ENCODE data around the gene BCAS2.
"Not testable (repeated sequence)": the region's sequence is repeated elsewhere in the genome, so short reads cannot be mapped to it uniquely, and the experiment has no call there.

The BCAS2 gene

DNA sequence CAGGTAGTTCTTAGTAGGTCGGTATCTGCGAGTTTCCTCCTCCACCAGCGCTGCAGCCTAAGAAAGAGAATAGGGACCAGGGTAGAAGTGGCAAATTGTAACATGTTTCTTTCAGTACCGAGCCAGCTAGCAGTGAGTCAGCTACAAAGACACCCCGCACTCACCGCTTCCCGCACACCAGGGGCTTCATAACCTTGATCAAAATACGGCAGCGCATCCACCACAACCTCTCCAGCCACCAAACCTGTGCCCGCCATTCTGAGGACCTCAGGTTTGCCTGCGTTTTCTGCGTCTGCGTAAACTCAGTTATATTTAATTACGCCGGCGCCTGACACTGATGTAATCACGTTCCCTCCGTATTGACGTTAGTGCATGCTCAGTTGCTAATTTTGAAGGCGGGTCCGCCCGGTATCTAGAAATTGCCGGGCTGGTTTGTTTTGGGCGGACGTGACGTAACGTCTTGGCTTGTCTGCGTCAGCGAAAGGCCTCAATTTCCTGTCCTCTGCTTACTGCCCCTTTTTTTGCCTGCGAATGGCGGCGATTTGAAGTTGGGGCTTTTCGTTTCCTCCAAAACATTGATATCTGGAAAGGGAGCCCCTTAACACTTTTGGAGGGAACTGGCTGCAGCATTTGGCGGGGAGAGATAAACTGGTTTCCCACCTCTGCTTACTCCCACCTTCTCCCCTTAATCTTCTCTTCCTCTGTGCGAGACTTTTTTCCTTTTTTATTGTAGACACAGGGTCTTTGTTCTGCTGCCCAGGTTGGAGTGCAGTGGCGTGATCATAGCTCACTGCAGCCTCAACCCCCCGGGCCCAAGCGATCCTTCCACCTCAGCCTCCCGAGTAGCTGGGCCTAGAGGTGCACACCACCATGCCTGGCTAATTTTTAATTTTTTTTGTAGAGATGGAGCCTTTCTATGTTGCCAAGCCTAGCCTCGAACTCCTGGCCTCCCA, at the start of gene BCAS2:
Gene BCAS2, minus strand, starts transcription at position 281 of the 953 bp plus-strand sequence. Its CDS starts 24 bp downstream, at position 257.
- peak; percentile 99 for DNase-seq (ENCODE audit: low read depth)

DNA sequence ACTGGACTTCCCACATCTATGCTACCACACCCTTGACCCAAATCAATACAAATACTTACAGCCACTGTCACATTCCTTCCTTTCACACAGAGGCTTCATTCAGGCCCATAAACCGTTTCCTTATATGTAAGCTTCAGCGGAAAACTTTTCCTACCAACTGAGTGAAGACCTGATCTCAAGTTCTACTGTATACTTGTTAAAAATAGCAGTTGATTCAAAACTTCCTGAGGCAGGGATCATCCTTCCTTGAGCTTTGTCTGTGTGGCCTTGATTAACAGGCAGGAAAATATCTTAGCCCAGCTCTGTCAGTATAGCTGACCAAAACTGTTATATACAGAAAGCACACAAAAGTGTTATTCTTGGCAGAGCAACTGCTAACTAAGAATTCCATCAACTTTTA, 45.7 kb upstream of the BCAS2 start:
- peak; percentile 14 for DNase-seq (ENCODE audit: low read depth)

DNA sequence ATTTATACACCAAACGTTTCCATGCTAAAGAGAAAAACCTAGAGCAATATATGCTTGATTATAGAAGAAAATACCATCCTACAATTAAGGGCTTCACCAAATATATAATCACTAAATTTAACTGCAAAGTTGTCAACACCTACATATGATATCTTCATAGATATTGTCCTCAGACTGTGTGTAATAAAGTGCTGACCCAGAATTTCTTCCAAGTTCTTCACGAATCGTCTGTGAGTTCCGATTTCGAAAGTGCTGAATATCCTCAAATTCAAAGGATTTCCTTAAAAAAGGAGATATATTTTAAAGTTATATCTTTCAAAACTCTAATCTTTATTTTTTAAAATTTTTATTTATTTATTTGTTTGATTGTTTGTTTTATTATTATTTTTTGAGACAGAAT, 41.9 kb upstream of the BCAS2 start:
- no peak for DNase-seq (ENCODE audit: low read depth)

DNA sequence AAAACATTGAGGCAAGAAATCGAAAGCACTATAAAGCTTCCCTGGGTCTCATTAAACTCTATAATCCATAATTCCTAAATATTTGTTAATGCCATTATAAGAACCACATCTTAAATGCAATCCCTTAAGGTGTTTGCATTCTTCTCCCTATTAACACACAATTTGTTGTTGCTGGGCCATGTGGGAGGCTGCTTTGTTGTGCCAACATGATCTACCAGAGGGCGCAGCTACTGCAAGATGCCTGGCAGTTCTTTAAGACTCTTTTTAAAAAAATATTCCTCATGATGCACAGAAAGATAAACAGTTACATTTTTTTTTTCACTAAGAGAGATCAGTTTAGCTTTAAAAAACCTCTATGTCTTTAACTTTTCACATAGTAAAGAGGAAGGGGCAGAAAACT, 39.0 kb upstream of the BCAS2 start:
- DNase-seq (ENCODE audit: low read depth) = no peak

DNA sequence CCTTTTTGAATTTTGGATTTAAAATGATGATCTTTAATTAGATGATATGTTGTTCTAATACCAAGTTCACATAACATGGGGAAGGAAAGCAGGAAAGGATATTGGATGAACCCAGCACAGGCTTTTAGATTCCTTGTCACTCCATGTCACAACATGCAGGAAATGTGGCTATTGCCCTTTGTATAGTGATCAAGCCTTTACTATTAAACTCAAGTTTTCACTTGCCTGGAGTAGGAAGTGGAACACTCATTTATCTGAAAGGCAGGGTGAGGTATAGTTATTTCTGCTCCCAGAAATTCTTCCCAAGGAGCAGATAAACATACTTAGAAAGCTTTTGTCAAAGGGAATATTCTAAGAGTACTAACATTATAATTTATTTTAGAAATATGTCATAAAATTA, 37.2 kb upstream of the BCAS2 start:
- peak; percentile 1 for DNase-seq (ENCODE audit: low read depth)

DNA sequence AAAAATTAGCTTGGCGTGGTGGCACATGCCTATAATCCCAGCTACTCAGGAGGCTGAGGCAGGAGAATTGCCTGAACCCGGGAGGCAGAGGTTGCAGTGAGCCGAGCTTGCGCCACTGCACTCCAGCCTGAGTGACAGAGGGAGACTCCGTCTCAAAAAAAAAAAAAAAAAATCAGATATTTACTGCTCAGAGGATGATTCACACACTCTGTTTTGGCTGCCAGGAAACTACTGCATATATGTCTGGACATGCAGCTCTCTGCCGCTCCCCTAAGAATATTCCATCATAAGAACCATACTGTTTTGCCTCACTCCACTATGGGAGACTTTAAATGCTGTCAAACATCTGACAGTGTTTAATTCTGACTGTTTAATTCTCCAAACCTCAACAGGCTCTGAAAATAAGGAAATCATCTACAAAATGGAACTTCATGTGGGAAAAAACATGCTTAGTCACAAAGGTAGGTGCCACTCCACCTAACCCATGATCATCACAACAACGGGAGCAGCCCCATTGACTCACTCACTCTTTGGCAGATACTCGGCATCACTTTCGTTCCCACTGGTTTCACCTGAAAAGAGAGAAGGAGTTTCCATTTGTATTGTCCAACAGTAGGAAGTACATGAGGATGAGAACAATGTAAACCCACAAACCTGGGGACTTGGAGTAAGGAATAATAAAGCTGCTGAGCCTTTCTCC, 29.3 kb upstream of the BCAS2 start:
- DNase-seq (ENCODE audit: low read depth) = peak; percentile 6

DNA sequence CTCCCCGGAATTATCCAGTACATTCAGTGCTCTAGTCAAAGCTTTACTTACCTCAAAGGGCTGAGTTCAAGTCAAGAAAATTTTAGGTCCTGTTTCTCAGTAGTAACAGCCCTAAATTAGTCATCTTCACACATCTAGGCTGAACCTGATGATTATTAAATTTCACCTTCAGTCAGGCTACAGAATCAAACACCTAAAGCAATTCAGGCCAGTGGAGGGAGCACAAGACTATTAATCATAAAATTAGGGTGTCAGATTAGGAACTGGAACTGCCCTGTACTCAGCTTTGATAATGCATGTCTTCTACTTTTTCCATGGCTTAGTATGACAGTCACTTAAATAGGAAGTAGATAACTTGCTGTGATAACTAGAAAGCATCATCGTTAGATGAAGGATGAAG, 28.4 kb upstream of the BCAS2 start:
- no peak for DNase-seq (ENCODE audit: low read depth)

DNA sequence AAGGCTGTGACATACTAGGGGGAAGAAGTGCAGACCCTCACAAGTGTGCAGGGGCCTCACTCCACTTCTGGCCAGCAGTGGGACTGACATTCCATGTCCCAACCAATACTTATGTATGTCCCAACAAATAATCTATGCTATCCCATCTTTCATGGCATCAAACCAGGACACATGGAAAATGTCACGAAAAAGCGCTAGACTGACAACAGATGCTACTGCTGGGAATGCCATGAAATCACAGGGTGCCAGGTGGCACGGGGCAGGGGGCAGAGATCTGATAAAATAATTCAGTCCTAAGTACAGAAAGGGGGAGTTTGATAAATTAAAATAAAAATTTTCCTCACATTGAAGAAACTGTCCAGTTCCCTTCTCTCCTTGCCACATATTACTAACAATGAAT, 27.6 kb upstream of the BCAS2 start:
- DNase-seq (ENCODE audit: low read depth) = no peak

DNA sequence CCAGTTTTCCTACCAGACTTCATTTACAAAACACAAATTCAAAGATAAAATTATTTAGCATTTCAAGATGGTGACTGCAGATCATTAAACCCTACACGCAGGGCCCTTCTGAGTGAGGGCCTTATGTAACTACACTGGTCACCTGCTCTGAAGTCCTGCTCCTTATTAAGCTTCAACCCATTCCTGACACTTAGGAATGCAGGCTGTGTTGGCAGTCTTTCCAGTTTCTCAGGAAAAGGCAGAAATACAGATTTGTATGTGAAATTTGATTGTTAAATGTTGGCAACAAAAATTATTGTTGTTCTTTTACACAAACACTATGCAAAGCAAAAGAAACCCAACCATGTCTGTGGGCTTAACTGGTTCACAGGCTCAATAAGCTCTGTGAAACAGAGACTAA, 25.8 kb upstream of the BCAS2 start:
- DNase-seq (ENCODE audit: low read depth) = no peak

DNA sequence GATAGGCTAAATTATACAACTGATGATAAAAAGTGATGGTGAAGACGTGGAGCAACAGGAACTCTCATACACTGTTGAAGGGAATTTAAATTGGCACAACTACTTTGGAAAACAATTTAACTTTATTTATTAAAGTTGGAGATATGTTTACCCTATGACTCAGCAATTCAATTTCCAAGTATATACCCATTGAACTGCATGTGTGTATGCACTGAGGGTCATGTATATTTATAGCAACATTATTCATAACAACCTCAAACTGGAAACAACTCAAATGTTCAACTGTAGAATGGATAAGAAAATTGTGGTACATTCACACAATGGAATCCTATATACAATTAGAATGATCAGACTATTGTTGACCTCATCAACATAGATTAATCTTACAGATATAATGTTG, 16.5 kb upstream of the BCAS2 start:
- DNase-seq (ENCODE audit: low read depth) = peak; percentile 28

DNA sequence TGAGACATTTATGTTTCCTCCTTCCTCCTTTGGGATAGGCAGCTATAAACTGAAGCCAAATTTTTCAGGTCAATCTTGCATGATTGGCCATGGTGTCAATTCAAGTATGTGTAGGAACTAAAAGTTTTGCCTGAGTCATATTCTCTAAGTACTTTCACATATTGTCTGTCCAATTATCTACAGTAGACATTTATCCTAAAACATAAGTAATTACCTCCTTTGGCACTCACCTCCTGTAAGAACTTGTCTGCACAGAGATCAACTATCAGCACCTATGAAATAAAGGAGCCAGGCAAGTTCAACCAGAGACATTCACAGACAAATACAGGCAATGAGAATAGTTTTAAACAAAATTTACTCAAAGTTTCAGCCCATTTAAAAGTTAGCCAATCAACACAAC, 14.2 kb upstream of the BCAS2 start:
- DNase-seq (ENCODE audit: low read depth) = no peak

DNA sequence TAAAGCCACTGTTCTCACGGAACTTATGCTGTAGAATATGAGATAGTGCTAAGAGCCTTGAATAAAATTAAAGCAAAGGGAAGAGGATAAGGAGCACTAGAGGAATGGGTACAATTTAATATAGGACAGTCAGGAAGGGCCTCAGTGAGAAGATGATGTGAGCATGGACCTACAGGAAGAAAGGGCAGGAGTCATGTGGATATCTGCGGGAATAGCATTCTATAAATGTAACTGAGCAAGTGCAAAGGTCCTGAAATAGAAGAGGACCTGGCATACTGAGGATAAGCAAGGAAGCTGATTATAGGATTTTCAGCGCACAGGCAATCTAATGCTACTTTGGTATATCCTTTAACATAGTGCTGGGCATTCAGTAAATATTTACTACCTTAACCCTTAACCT, 12.6 kb upstream of the BCAS2 start:
- DNase-seq (ENCODE audit: low read depth) = no peak

DNA sequence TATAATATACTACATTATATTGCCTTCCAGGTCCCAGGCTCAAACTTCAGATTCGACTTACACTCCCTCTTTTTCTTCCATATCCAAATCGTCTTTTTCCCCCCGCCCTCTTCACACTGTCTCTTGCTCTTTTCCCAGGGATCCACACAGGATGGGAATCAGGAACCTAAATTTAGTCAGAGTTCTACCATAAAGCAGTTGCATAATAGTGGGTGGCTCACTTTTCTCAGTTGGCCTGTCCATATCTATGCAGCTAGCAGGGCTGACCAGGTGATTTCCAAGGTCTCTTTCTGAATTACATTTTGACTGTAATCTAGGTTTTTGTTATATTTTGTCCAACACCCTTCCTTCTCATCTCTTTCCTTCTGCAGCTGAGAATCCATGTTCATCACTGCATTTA, 7.7 kb upstream of the BCAS2 start:
- no peak for DNase-seq (ENCODE audit: low read depth)

DNA sequence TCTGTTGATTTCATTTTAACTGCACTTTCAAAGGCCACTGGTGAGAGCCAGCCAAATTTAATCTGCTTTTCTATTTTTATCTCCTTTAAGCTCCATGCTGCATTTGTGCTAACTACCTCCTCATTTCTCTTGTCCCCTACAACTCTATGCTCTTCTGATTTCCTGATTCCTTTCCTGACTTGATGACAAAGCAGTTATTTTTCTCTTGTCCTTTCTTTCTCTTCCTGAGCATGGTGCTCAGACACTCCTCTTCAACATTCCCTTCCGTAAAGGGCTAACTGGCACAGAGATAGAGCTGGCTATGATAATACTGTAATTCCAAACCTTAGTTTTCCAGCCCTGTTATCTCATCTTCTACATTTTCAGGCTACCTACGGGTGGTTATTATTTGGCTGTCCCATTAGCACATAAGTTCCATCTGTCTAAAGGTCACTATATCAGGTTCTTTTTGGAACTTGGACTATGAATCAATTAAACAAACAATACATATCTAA, 6.8 kb upstream of the BCAS2 start:
- no peak for DNase-seq (ENCODE audit: low read depth)

DNA sequence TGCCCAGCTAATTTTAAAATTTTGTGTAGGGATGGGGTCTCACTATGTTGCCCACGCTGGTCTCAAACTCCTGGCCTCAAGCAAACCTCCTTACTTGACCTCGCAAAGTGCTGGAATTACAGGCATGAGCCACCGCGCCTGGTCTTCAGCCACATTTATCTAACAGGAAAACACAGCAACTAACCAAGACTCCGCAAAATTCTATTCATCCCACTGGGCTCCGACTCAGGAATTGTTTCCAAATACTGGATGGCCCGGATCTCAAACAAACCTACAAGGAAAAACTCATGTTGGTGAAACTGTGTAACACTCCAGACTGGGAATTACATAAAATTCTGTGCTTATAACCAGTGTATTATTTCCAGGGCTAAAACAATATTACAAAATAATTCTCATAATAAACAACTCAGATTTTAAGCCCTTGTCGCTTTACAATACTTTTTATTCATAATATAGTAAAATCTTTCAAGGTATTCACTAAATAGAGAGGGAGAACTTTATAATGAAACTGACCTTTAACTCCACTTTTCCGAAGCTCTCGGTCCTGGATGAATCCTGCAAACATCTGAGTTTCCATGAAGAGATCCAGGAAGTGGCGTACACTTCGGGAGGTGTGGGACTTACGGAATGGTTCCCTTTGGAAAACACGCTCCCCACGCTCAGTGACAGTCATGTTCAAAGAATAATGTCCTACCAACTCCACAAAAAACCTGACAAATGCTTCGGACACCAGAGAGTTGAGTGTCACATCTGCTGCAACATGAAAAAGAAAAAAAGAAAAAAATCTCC, 6.0 kb upstream of the BCAS2 start:
- no peak for DNase-seq (ENCODE audit: low read depth)

DNA sequence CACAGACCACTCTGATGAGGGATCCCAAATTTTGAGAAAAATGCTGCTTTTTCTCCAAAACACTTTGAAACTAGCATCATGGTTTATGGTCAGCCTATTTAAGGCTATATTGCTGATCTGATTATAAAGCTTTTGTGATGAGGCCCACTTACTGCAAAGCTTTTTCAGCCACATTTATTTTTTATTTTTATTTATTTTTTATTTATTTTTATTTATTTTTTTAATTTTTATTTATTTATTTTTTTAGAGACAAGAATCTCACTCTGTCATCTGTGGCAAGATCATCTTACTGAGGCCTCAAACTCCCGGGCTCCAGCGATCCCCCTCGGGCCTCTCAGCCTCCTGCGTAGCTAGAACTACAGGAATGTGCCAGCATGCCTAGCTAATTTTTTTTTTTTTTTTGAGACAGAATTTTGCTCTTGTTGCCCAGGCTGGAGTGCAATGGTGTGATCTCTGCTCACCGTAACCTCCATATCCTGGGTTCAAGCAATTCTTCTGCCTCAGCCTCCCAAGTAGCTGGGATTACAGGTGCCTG, 5.2 kb upstream of the BCAS2 start:
- no peak for DNase-seq (ENCODE audit: low read depth)

DNA sequence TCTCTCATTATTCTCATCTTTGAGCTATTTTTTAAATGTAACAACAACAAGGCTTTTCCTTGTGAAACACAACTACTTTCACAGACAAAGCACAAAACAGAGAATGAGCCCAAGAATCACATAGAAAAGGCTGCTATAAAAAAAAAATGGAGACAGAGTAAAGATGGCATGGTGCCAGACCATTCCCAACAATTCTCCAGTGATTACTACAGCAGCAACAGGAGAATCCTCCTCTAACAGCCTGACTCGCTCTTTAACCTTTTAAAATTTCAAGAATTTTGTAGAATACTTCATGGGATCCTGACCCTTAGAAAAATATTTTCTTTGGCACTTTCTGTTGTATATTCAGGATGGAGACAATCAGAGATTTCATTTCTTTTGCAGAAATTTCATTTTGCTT, 3.8 kb upstream of the BCAS2 start:
- peak; percentile 76 for DNase-seq (ENCODE audit: low read depth)

DNA sequence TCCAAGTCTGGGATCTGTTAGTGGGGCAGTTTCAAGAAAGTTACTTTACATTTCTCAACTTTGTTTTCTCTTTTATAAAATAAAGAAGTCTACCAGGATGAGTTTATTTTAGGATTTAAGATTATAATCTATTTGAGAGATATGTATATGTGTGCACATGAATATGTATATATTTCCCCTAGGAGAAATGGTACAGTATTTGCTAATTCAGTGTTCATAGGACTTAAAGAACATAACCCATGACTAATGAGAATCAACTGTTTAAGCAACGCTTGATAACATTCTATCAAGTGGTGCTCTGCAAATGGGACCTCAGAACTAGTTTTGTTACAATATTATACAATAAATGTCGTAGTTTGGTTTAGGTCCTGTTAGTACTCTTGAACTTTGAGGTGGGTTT, 7.0 kb downstream of the BCAS2 start:
- DNase-seq (ENCODE audit: low read depth) = no peak

DNA sequence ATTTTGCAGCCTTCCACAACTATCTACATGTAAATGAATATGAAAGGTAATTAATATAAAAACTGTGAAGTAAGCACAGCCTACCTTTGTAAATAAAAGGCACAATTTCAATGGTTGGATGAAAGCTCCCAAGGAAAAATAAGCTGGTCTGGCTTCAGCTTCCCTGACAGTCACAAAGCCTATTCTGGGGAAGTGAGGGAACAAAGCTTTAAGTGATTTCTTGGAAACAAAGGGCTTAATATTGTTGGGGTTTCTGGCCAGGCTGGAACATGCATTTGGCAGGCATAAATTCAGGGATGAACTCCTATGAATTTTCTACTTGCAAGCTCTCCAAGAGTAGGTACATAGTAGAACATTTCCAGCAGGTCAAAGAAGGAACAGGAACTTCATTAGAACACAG, 17.3 kb downstream of the BCAS2 start:
- DNase-seq (ENCODE audit: low read depth) = no peak

DNA sequence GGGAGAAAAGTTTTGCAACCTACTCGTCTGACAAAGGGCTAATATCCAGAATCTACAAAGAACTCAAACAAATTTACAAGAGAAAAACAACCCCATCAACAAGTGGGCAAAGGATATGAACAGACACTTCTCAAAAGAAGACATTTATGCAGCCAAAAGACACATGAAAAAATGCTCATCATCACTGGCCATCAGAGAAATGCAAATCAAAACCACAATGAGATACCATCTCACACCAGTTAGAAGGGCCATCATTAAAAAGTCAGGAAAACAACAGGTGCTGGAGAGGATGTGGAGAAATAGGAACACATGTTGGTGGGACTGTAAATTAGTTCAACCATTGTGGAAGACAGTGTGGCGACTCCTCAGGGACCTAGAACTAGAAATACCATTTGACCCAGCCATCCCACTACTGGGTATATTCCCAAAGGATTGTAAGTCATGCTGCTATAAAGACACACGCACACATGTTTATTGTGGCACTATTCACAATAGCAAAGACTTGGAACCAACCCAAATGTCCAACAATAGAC, 18.4 kb downstream of the BCAS2 start:
- DNase-seq (ENCODE audit: low read depth) = not testable (repeated sequence)

DNA sequence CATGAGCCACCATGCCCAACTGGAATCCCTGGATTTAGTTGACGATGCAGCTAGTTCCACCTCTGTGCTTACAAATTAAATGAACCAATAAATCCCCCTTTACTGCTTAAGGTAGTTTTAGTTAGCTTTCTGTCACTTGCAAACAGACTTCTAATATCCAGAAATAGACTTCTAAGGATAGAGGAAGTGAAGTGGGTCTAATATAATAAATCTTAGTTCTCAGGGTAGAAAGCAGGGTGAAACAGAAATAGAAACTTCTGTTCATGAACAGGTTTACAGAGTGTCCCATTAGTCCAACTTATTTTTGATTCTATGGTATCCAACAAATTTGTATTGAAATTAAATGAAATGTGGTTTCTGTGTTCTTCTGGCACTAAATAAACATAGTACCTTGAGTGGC, 20.1 kb downstream of the BCAS2 start:
- no peak for DNase-seq (ENCODE audit: low read depth)

DNA sequence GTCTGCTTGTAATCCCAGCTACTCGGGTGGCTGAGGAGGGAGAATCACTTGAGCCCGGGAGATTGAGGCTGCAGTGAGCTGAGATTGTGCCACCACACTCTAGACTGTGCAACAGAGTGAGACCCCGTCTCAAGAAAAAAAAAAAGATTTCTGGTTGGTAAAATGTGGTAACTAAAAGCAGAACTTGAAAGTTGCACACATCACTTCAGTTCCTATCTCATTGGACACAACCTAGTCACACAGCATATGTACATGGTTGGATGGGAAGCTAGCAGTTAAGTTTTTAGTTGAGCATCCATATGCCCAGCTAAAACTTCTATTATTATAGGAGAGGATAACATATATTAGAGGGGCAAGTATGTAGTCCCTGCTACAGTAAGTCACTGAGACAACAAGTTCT, 22.1 kb downstream of the BCAS2 start:
- no peak for DNase-seq (ENCODE audit: low read depth)

Measured in EH (cell line).